Medulla oblongata (tissue), 1 donor: ENCODE measurements around the gene FSTL4.
"Not testable (repeated sequence)": the region's sequence is repeated elsewhere in the genome, so short reads cannot be mapped to it uniquely, and the experiment has no call there.

Experiments used
- DNase-seq: peaks from one replicate; pipeline ENCODE4 v3.0.0-alpha.2; 2015; ENCODE audit errors: extremely low spot score

The FSTL4 gene

GRCh38 chr5:133456933-133457402, 155.4 kb downstream of the FSTL4 start:
- no peak for DNase-seq

- no peak for DNase-seq
These were observed 156.7 kb downstream of the FSTL4 start for GRCh38 chr5:133455676-133456075.

- DNase-seq = no peak
These were observed 157.9 kb downstream of the FSTL4 start for GRCh38 chr5:133454442-133454841.

- no peak for DNase-seq
These were observed 158.5 kb downstream of the FSTL4 start for GRCh38 chr5:133453831-133454230.

GRCh38 chr5:133453084-133453780, 159.1 kb downstream of the FSTL4 start:
- DNase-seq = no peak

- no peak for DNase-seq
These were observed 160.4 kb downstream of the FSTL4 start for GRCh38 chr5:133451926-133452325.

GRCh38 chr5:133450286-133450685, 162.1 kb downstream of the FSTL4 start:
- no peak for DNase-seq

GRCh38 chr5:133449181-133449580, 163.2 kb downstream of the FSTL4 start:
- no peak for DNase-seq

GRCh38 chr5:133446440-133446839, 165.9 kb downstream of the FSTL4 start:
- DNase-seq = no peak

GRCh38 chr5:133445744-133446143, 166.6 kb downstream of the FSTL4 start:
- no peak for DNase-seq

- not testable (repeated sequence) for DNase-seq
These were observed 167.1 kb downstream of the FSTL4 start for GRCh38 chr5:133445204-133445603.

GRCh38 chr5:133444711-133445110, 167.6 kb downstream of the FSTL4 start:
- DNase-seq = no peak

GRCh38 chr5:133441166-133441815, 171.1 kb downstream of the FSTL4 start:
- DNase-seq = no peak

GRCh38 chr5:133440467-133441115, 171.8 kb downstream of the FSTL4 start:
- no peak for DNase-seq

GRCh38 chr5:133439859-133440258, 172.5 kb downstream of the FSTL4 start:
- no peak for DNase-seq

GRCh38 chr5:133438487-133438886, 173.9 kb downstream of the FSTL4 start:
- DNase-seq = no peak

GRCh38 chr5:133434336-133434735, 178.0 kb downstream of the FSTL4 start:
- no peak for DNase-seq

GRCh38 chr5:133433641-133434040, 178.7 kb downstream of the FSTL4 start:
- no peak for DNase-seq

- peak; percentile 6 for DNase-seq
These were observed 179.3 kb downstream of the FSTL4 start for GRCh38 chr5:133432956-133433532.

GRCh38 chr5:133431326-133431865, 180.9 kb downstream of the FSTL4 start:
- DNase-seq = no peak

- no peak for DNase-seq
These were observed 182.2 kb downstream of the FSTL4 start for GRCh38 chr5:133430095-133430494.

- no peak for DNase-seq
These were observed 183.3 kb downstream of the FSTL4 start for GRCh38 chr5:133429046-133429445.
